CD14-positive monocyte (primary cell): ENCODE data around the gene TUBB2A. TPM values are rescaled to one million over a fixed set of nuclear protein-coding genes. Genes with fewer than 3 reads are reported as not detected.

Source experiments
- DNase-seq, 3 donors: peaks; one replicate each; pipeline ENCODE4 v3.0.0-alpha.2; 2011 to 2022
- H2AFZ ChIP-seq: 2 replicates; pipeline ENCODE4 v1.6.0; 2012; ENCODE audit warnings: mild to moderate bottlenecking, low read depth, low read length, inconsistent platforms; ENCODE audit not compliant: insufficient read depth, poor library complexity, severe bottlenecking
- H3K27ac ChIP-seq, 2 donors: 1 replicate in 1 of 2; 2 replicates in 1 of 2; pipeline ENCODE4 v1.5.1; 2012 to 2013; ENCODE audit warnings: low read length in 2 of 2, control low read depth in 1 of 2, inconsistent platforms in 1 of 2, low read depth in 1 of 2, mild to moderate bottlenecking in 1 of 2
- H3K27me3 ChIP-seq, 2 donors: one replicate each; pipeline versions ENCODE4 v1.6.0 to v1.6.1; 2011 to 2013; ENCODE audit warnings: low read length in 2 of 2; ENCODE audit not compliant: control insufficient read depth in 2 of 2, insufficient read depth in 2 of 2
- H3K36me3 ChIP-seq, 2 donors: replicated peaks in 1 of 2; 1 replicate in 1 of 2; 2 replicates in 1 of 2; pipeline versions ENCODE4 v1.5.1 to v1.6.1; 2012 to 2013; ENCODE audit warnings: low read length in 2 of 2, control low read depth in 1 of 2, inconsistent platforms in 1 of 2, mild to moderate bottlenecking in 1 of 2; ENCODE audit not compliant: insufficient read depth in 2 of 2, control insufficient read depth in 1 of 2
- H3K4me1 ChIP-seq, 2 donors: 1 replicate in 1 of 2; 2 replicates in 1 of 2; pipeline versions ENCODE4 v1.5.1 to v1.6.1; 2012 to 2013; ENCODE audit warnings: low read length in 2 of 2, control low read depth in 1 of 2, inconsistent platforms in 1 of 2, mild to moderate bottlenecking in 1 of 2, moderate library complexity in 1 of 2; ENCODE audit not compliant: insufficient read depth in 2 of 2, control insufficient read depth in 1 of 2
- H3K4me2 ChIP-seq: replicated peaks from 2 replicates; pipeline ENCODE3; 2012; ENCODE audit warnings: low read length, moderate library complexity, mild to moderate bottlenecking; ENCODE audit not compliant: poor library complexity, severe bottlenecking; ENCODE audit errors: extremely low read depth
- H3K4me3 ChIP-seq, 3 experiments: fragments of 200-600 bp in 1 of 3; sonication (generic) in 1 of 3; replicated peaks in 1 of 3; 1 replicate in 2 of 3; 2 replicates in 1 of 3; pipeline ENCODE4 v1.5.1; 2011 to 2013; ENCODE audit warnings: low read length in 3 of 3, mild to moderate bottlenecking in 3 of 3, control low read depth in 2 of 3, low read depth in 2 of 3, inconsistent platforms in 1 of 3, moderate library complexity in 1 of 3
- H3K79me2 ChIP-seq: 2 replicates; pipeline ENCODE4 v1.6.0; 2012; ENCODE audit warnings: mild to moderate bottlenecking, control low read depth, inconsistent platforms, low read length, moderate library complexity; ENCODE audit not compliant: insufficient read depth
- H3K9ac ChIP-seq: 2 replicates; pipeline ENCODE4 v1.6.0; 2017; ENCODE audit warnings: low read length, mild to moderate bottlenecking; ENCODE audit not compliant: insufficient read depth, poor library complexity, severe bottlenecking
- H3K9me3 ChIP-seq, 2 donors: replicated peaks in 1 of 2; 1 replicate in 1 of 2; 2 replicates in 1 of 2; pipeline versions ENCODE4 v1.5.1 to v1.6.1; 2012 to 2013; ENCODE audit warnings: low read length in 2 of 2, control low read depth in 1 of 2; ENCODE audit not compliant: control insufficient read depth in 1 of 2, insufficient read depth in 1 of 2
- H4K20me1 ChIP-seq: 2 replicates; pipeline ENCODE4 v1.6.0; 2012; ENCODE audit warnings: mild to moderate bottlenecking, low read length, control low read depth, moderate library complexity; ENCODE audit not compliant: insufficient read depth
- H3K27ac Mint-ChIP-seq, 7 donors: one replicate each; pipeline ENCODE4 v1.8.0; 2020; ENCODE audit warnings: mild to moderate bottlenecking in 7 of 7, mixed read lengths in 7 of 7, moderate library complexity in 6 of 7, inconsistent platforms in 2 of 7
- H3K27me3 Mint-ChIP-seq, 3 donors: one replicate each; pipeline ENCODE4 v1.8.0; 2021 to 2022; ENCODE audit warnings: low read depth in 3 of 3, mild to moderate bottlenecking in 3 of 3, mixed read lengths in 3 of 3, moderate library complexity in 3 of 3, inconsistent platforms in 1 of 3
- H3K36me3 Mint-ChIP-seq, 2 donors: one replicate each; pipeline ENCODE4 v1.8.0; 2020; ENCODE audit warnings: mixed read lengths in 2 of 2, inconsistent platforms in 1 of 2, mild to moderate bottlenecking in 1 of 2
- H3K4me1 Mint-ChIP-seq: one replicate; pipeline ENCODE4 v1.8.0; 2020; ENCODE audit warnings: mild to moderate bottlenecking, mixed read lengths
- H3K4me3 Mint-ChIP-seq, 2 donors: one replicate each; pipeline ENCODE4 v1.8.0; 2020; ENCODE audit warnings: mild to moderate bottlenecking in 2 of 2, mixed read lengths in 2 of 2, moderate library complexity in 1 of 2
- H3K9me3 Mint-ChIP-seq, 7 donors: one replicate each; pipeline ENCODE4 v1.8.0; 2020 to 2022; ENCODE audit warnings: mixed read lengths in 7 of 7, mild to moderate bottlenecking in 6 of 7, moderate library complexity in 6 of 7, inconsistent platforms in 2 of 7
- CTCF ChIP-seq: fragments of 200-600 bp; IDR thresholded peaks from one replicate; pipeline ENCODE4 v1.8.0; 2022; ENCODE audit warnings: antibody characterized with exemption, mild to moderate bottlenecking
- WGBS: methylation state at CpG from one replicate; pipeline ENCODE4 v1.1.5; 2013; ENCODE audit warnings: missing lambda C conversion rate; ENCODE audit not compliant: insufficient coverage; 5-methylcytosine and 5-hydroxymethylcytosine counted together
- intact Hi-C, 2 donors: fragments of 100-400 bp; cut with micrococcal nuclease; formaldehyde crosslinking; loops; one replicate each; pipeline versions ENCODE4 v1.15.0 to v1.15.1; 2023
- polyA plus RNA-seq, 3 donors: library from polyadenylated mRNA; depleted of rRNA in 1 of 3; unstranded in 2 of 3; stranded (reverse) in 1 of 3; fragments of 300-500 nt in 2 of 3; fragments of >200 nt in 1 of 3; fragmentation: Illumina TruSeq in 2 of 3; gene quantifications; 1 replicate in 2 of 3; 2 replicates in 1 of 3; pipeline ENCODE4 v1.2.3, GENCODE V29; 2012 to 2021

Gene TUBB2A
- polyA plus RNA-seq, 3 donors, result 2.4 to 74.3 (median 4.2) TPM

GRCh38 chr6:3196770-3197169, 39.4 kb upstream of the TUBB2A start:
- Mint-ChIP-seq H3K36me3 (no peaks in the 10 kb centered on the region), H3K4me1 (no peaks in the 10 kb centered on the region), H3K27ac (no peak overlapping the region), H3K4me3 (no peak overlapping the region), H3K9me3 (peaks cover 0 to 4% (median 2%) of the 10 kb centered on the region in 7 donors), H3K27me3 (peaks cover 4 to 7% (median 7%) of the 10 kb centered on the region in 3 donors)
- Histone ChIP-seq H3K9ac (no peak overlapping the region), H2AFZ (no peak overlapping the region), H3K27me3 (peaks cover 0 to 2% of the 10 kb centered on the region in 2 donors), H3K4me2 (no peak overlapping the region), H3K27ac (no peak overlapping the region), H3K9me3 (peaks cover 0 to 7% of the 10 kb centered on the region in 2 donors), H3K4me1 (no peaks in the 10 kb centered on the region), H3K4me3 (no peak overlapping the region), H3K36me3 (no peaks in the 10 kb centered on the region), H3K79me2 (no peaks in the 10 kb centered on the region), H4K20me1 (no peaks in the 10 kb centered on the region)
- DNase-seq, result no peak
- 100% methylated on average over 1 of the region's 5 CpGs for WGBS
- intact Hi-C loops, result no loop called here
- TF ChIP-seq CTCF, result no peak

- H4K20me1 ChIP-seq, result no peaks in the 10 kb centered on the region
- no peaks in the 10 kb centered on the region for H3K79me2 ChIP-seq
- Mint-ChIP-seq H3K27ac (no peak overlapping the region), H3K4me1 (no peaks in the 10 kb centered on the region), H3K27me3 (peaks cover 4 to 7% (median 5%) of the 10 kb centered on the region in 3 donors), H3K36me3 (no peaks in the 10 kb centered on the region), H3K9me3 (peaks cover 0 to 4% (median 2%) of the 10 kb centered on the region in 7 donors), H3K4me3 (no peak overlapping the region)
- peaks cover 0 to 7% of the 10 kb centered on the region in 2 donors for H3K9me3 ChIP-seq
- WGBS, result 91% methylated on average over 10 of the region's 16 CpGs
- H2AFZ ChIP-seq, result no peak overlapping the region
- H3K27me3 ChIP-seq, result no peaks in the 10 kb centered on the region
- no peaks in the 10 kb centered on the region for H3K4me1 ChIP-seq
- no peak for DNase-seq
- no peak overlapping the region for H3K4me2 ChIP-seq
- no peaks in the 10 kb centered on the region for H3K36me3 ChIP-seq
- no peak overlapping the region for H3K9ac ChIP-seq
- TF ChIP-seq CTCF, result no peak
- no peak overlapping the region for H3K4me3 ChIP-seq
- intact Hi-C loops, result no loop called here
- no peak overlapping the region for H3K27ac ChIP-seq
These were observed 38.6 kb upstream of the TUBB2A start for GRCh38 chr6:3195695-3196497.
